ENCODE measurements around the gene NDC80. TPM values are rescaled to one million over a fixed set of nuclear protein-coding genes. Genes with fewer than 3 reads are reported as not detected.
"Not testable (repeated sequence)": the region's sequence is repeated elsewhere in the genome, so short reads cannot be mapped to it uniquely, and the experiment has no call there.

Gene NDC80
- total RNA-seq (2014; rRNA removed; shearing (Covaris generic); ENCODE audit: low replicate concordance) = 43.0 and 67.2 TPM in 2 replicates

DNA sequence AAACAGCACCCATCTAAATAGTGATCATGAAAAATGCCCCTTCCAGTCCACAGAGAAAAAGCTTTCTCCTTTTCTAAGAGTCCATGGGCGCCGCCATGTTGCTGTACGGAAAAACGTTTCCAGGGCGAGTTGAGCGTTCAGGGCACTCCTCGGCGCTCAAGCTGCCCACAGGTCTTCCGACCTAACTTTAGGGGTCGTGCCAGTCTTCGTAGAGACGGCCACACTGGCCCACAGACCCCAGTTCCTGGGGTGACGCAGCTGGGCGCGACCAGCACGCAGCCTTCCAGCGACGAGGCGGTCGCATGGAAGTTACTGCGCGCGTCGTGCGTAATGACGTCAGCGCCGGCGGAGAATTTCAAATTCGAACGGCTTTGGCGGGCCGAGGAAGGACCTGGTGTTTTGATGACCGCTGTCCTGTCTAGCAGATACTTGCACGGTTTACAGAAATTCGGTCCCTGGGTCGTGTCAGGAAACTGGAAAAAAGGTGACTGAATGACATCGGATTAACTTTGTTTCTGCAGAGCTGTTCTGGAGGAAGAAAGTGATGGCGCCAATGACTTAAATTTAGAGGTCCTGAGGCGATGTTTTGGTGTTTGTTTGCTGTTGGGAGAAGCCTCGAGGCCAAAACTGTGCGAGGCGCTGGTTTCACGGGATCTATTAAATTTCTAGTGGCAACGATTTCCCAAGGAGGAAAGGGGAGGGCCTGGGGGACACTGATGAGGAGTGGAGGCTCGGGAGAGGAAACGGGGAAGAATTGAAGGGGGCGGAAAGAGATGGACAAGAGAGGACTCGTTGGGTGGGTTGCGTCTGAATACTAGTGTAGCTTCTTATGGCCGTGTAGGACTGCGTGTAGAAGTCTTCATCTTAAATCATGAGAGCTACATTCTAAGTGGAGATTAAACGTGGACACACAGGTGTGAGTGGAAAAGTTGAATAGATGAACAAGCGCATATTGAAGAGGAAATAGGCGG is at the start of gene NDC80, which contains the start of gene METTL4:
Gene NDC80, plus strand, starts transcription at position 358 of the 971 bp plus-strand sequence. CDS start 1,429 bp downstream, outside the sequence.
Gene METTL4, minus strand, starts transcription at position 306 of the 971 bp plus-strand sequence. CDS start 4,289 bp downstream, outside the sequence.
- DNase-seq = peak; percentile 86
- 0 out of 2 replicates have a peak, but pooled peaks cover 2% of the 10 kb centered on the region for H3K9me3 ChIP-seq
- H3K4me3 ChIP-seq = peak within 1 kb of the TSS; percentile 86
- H3K36me3 ChIP-seq = peaks cover 33% of the 10 kb centered on the region
- H3K27me3 ChIP-seq = no peaks in the 10 kb centered on the region

DNA sequence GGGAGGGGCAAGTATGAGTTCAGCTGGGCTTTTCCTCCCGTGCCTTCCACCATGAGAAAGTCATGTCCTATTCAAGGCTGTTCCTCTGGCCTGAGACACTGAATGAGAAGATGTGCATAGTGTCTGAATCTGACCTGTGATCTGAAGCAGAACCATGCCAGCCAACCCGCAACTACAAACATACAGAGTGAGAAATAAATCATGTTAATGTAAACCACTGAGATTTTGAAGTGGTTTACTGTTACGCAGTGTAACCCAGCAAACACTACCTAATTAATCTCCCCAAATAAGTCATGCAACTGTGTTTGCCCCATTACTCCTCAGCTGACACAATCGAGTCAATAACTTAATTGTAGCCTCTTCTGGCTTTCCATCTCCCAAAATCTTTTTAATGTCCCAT is 49.2 kb upstream of the NDC80 start:
- no peaks in the 10 kb centered on the region for H3K9me3 ChIP-seq
- no peak overlapping the region for H3K4me3 ChIP-seq
- no peak for DNase-seq
- H3K36me3 ChIP-seq = no peaks in the 10 kb centered on the region
- no peaks in the 10 kb centered on the region for H3K27me3 ChIP-seq

DNA sequence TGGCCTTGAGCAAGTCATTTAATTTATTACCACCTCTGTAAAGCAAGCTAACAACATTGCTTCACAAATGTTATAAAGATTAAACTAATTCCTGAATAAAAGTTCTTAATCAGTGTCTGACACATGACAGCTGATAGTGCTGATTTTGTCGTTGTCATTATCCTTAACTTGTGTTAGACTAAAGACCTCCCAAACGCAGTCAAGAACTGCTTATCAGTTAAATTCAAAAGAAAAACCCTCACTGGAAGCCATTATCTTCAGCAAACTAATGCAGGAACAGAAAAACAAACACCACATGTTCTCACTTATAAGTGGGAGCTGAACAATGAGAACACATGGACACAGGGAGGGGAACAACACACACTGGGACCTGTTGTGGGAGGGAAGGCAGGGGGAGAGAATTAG is 46.6 kb upstream of the NDC80 start:
- not testable (repeated sequence) for H3K4me3 ChIP-seq, H3K9me3 ChIP-seq, H3K36me3 ChIP-seq, DNase-seq, H3K27me3 ChIP-seq

DNA sequence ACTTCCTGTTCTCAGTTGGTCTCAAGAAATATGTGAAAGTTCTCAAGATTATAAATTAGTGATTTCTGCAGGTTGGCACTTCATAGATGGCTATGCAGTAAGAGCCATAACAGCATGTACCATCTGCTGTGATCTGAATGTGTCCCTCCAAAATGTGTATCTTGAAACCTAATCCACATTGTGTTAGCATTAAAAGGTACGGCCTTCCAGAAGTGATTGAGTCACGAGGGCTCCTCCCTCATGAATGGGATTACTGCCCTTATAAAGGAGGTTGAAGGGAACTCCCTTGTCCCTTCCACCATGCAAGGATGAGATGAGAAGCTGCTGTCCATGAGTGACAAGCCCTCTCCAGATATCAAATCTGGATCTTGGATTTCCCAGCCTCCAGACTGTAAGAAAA is 45.0 kb upstream of the NDC80 start:
- no peaks in the 10 kb centered on the region for H3K36me3 ChIP-seq
- H3K9me3 ChIP-seq = no peaks in the 10 kb centered on the region
- no peaks in the 10 kb centered on the region for H3K27me3 ChIP-seq
- no peak for DNase-seq
- H3K4me3 ChIP-seq = no peak overlapping the region

DNA sequence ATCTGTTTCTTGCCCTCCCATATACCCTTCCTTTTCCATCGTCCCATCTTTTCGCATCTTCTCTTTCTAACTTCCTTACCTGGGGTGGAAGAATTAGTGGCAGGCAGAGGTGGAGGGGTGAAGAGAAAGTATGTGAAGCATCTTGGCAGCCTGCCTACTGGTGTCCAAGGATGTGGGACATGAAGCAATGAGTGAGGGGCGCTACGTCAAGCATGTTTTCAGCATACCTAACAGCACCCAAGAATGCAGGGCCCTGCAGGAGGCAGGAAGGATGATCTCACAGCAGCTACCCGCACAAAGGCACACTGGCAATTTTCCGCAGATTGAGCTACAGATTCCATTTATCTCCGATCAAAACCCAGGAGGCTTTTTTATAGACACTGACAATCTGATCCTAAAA is 42.2 kb upstream of the NDC80 start:
- no peak for DNase-seq
- Histone ChIP-seq H3K36me3 (no peaks in the 10 kb centered on the region), H3K9me3 (no peaks in the 10 kb centered on the region), H3K4me3 (no peak overlapping the region), H3K27me3 (no peaks in the 10 kb centered on the region)

DNA sequence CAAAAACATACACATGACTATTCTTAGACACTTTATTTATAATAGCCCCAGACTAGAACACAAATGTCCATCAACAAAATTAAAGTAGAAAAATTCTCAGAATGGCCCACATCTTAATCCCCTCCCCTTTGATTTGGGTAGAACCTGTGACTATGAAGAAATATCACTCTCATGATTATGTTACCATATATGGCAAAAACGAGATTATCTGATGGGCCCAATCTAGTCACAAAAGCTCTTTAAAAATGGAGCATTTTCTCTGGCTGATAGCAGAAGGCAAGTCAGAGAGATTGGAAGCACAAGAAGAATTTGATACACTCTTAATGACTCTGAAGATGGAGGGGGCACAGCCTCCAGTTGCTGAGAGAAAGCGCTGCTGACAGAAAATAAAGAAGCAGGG is 39.6 kb upstream of the NDC80 start:
- no peak for DNase-seq
- Histone ChIP-seq H3K4me3 (no peak overlapping the region), H3K27me3 (no peaks in the 10 kb centered on the region), H3K36me3 (no peaks in the 10 kb centered on the region), H3K9me3 (no peaks in the 10 kb centered on the region)

DNA sequence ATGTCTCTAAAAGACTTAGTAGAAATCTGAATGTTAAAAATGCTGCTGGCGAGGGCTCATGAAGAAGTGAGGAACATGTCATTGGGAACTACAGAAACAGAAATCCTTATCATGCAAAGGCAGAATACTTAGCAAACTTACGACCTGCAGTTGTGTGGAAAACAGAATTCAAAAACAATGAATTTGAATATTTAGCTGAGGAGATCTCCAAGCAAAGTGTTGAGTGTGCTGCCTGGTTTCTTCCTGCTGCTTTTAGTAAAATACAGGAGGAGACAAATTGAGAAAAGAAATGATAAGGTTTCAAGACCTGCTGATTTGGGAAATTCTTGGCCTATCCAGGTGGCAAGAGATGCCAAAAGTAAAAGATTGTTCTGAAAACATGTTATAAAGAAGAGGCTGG is 38.6 kb upstream of the NDC80 start:
- H3K4me3 ChIP-seq = no peak overlapping the region
- H3K9me3 ChIP-seq = no peaks in the 10 kb centered on the region
- DNase-seq = no peak
- no peaks in the 10 kb centered on the region for H3K36me3 ChIP-seq
- H3K27me3 ChIP-seq = no peaks in the 10 kb centered on the region

DNA sequence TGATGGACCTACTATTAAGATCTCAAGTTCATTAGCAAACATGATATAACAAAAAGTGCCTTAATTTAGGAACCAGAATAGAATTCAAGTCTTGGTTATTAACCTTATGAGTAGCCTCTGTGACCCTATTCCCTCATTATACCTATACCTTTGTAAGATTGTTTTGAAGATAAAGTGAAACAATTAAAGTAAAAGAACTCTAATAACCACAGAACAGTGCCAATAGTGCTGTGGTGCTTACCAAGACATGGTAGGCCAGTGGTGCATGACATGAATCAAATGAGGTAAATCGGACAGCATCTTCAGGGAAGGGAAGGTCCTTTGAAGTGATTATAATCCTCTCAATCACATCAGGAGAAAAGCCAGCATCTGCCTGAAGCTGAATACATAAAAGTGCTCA is 36.5 kb upstream of the NDC80 start:
- no peak for DNase-seq
- peaks cover 3% of the 10 kb centered on the region; the same call in 1 of the 2 replicates for H3K36me3 ChIP-seq
- no peak overlapping the region for H3K4me3 ChIP-seq
- no peaks in the 10 kb centered on the region for H3K9me3 ChIP-seq
- no peaks in the 10 kb centered on the region for H3K27me3 ChIP-seq

DNA sequence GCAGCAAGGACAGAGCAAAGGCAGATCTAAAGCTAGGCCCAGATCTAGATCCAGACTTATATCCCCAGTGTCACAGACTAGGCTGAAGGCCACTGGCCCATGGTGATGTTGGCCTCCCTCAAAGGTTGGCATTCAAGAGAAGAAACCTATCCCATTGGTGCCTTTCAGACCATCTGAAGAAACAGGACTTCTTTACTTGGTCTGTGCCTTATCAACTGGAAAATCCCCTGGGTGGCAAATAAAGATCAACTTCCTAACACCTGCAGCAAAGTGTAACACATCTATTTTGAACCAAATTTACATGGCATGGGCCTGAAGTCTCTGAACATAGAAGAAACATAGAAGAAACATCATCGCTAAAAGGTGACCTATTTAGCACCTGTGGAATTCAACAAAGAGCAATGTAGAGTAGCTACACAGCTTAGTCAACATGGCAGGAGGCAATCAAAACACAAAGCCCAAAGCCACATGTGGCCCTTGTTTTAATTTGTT is 35.9 kb upstream of the NDC80 start:
- H3K4me3 ChIP-seq = no peak overlapping the region
- DNase-seq = no peak
- peaks cover 3% of the 10 kb centered on the region; the same call in 1 of the 2 replicates for H3K36me3 ChIP-seq
- H3K27me3 ChIP-seq = no peaks in the 10 kb centered on the region
- H3K9me3 ChIP-seq = no peaks in the 10 kb centered on the region

DNA sequence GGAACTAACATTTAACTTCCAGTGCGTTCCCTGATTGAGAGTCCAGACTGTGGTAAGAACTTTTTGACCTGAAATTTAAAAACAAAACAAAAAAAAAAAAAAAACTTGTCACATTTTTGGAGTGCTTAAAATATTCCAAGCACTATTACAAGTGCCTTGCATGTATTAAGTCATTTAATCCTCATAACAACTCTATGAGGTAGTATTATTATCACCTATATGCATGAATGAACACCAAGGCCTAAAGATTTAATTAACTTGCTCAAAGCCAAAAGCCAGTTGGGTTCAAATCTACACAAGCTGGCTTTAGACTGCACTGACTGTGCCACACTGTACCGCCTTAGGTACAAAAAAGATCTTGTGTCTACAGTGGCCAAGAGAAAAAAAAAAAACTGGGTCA is 35.3 kb upstream of the NDC80 start:
- Histone ChIP-seq H3K36me3 (peaks cover 3% of the 10 kb centered on the region; the same call in 1 of the 2 replicates), H3K4me3 (no peak overlapping the region), H3K9me3 (no peaks in the 10 kb centered on the region), H3K27me3 (no peaks in the 10 kb centered on the region)
- DNase-seq = no peak

DNA sequence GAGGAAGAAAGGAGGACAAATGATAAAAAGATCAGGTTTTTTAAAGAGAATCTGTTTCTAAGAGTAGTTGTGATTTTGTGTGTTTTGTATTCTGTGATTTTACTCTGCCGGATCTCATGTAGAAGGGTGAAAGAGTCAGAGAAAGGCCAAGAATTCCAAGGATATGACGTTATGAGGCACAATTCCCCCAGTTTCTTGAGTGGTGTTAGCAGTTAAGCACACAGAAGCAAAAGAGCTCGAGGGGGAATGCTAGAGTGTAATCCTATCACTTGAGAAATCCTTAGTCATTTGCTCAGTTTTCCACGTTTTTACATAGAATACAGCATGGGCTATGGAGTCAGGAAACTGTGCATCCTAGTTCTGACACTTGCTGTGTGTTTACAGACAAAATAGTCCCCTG is 34.9 kb upstream of the NDC80 start:
- peaks cover 3% of the 10 kb centered on the region; the same call in 1 of the 2 replicates for H3K36me3 ChIP-seq
- H3K9me3 ChIP-seq = no peaks in the 10 kb centered on the region
- DNase-seq = no peak
- no peaks in the 10 kb centered on the region for H3K27me3 ChIP-seq
- H3K4me3 ChIP-seq = no peak overlapping the region

DNA sequence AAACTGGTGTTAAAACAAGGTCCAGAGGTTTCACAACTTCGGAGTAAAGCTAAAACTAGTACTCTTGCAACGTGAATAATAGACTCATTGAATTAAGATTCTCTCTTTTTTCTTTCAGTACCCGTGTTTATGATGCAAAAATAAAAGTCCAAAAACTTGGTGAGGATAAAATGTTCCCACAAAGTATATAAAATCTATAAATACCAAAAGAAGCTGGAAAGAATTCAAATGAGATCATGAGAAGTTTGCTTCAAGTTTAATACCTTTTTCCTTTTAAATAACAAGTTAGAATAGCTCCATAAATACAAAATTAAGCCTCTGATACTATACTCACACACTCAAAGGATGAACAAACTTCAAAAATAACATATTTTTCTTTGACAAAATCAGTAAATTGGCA is 34.1 kb upstream of the NDC80 start:
- peaks cover 3% of the 10 kb centered on the region; the same call in 1 of the 2 replicates for H3K36me3 ChIP-seq
- DNase-seq = no peak
- no peaks in the 10 kb centered on the region for H3K27me3 ChIP-seq
- no peak overlapping the region for H3K4me3 ChIP-seq
- H3K9me3 ChIP-seq = no peaks in the 10 kb centered on the region

DNA sequence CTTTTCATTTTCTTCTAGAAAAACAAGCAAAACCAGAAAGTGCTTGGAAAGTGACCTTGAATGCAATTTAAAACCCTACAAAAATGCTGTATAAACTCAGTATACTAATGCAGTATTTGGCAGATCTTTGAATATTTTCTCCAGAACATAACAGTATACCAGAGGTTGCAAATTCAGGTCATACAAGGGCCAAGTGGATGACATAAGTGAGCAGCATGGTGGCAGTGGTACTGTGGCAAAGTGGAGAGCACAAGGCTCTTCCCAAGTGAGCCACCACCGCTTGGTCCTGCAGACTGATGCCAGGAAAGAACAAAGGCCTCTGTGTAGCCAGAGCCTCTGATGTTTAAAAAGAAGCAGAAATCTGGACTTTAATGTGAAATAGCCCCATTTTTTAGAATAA is 33.1 kb upstream of the NDC80 start:
- H3K4me3 ChIP-seq = no peak overlapping the region
- no peaks in the 10 kb centered on the region for H3K27me3 ChIP-seq
- no peaks in the 10 kb centered on the region for H3K9me3 ChIP-seq
- peaks cover 3% of the 10 kb centered on the region; the same call in 1 of the 2 replicates for H3K36me3 ChIP-seq
- no peak for DNase-seq

DNA sequence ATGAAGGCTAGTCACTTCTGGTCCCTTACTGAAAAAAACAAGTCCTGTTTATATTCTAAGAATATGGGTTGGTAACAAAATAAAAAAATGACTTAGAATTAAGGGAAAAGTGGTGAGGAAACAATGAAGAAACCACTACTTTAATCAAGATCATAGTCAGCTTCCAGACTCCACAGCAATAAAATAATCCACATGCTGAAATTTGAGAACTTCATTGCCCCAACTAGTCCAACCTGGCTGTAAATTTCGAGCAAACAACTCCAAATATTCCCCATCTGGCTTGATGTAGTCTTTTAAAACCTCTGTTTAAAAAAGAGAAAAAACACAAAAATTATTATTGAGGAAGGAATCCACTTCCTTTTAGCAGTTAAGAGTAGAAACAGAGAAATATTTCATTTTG is 32.5 kb upstream of the NDC80 start:
- peaks cover 3% of the 10 kb centered on the region; the same call in 1 of the 2 replicates for H3K36me3 ChIP-seq
- no peaks in the 10 kb centered on the region for H3K9me3 ChIP-seq
- no peak overlapping the region for H3K4me3 ChIP-seq
- no peak for DNase-seq
- H3K27me3 ChIP-seq = no peaks in the 10 kb centered on the region

DNA sequence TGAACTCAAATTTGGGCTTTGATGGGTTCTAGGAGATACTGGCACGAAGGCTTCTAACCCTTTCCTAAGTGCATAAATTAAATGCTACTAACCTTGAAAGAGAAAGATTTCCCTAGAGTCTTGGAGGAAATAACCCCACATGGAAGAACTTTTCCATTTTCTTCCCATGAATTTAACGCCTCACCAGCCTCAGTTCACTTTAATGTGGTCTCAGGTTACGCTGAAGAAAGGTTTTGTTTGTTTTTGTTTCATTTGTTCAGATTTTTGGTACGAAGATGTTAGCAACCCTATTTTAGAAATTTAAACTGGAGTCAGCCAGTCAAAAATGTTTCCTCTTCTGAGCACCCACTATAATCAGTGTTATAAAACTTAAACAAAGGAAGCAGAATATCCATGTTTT is 30.8 kb upstream of the NDC80 start:
- no peak for DNase-seq
- Histone ChIP-seq H3K4me3 (no peak overlapping the region), H3K9me3 (no peaks in the 10 kb centered on the region), H3K36me3 (peaks cover 3% of the 10 kb centered on the region; the same call in 1 of the 2 replicates), H3K27me3 (no peaks in the 10 kb centered on the region)

DNA sequence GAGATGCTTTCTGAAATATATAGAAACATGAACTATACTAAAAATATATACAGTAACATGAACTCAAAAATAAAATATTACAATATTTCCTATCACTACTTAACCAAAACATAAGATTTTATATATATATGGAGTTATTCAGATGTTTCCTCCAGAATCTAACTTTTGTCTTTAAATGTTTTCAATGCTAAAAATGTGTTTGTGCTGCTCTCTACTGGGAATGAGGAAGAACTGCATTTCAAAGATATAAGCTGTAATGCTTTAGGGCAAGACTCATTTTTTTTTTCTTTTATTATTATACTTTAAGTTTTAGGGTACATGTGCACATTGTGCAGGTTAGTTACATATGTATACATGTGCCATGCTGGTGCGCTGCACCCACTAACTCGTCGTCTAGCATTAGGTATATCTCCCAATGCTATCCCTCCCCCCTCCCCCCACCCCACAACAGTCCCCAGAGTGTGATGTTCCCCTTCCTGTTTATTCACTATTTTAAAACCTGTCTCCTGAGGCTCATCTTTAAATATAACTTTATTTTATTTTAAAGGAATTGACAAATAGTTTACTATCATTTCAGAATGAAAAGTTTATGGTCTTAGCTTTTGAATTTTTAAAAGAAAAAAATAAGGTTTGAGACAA is 29.3 kb upstream of the NDC80 start:
- not testable (repeated sequence) for H3K27me3 ChIP-seq, H3K4me3 ChIP-seq, DNase-seq, H3K9me3 ChIP-seq, H3K36me3 ChIP-seq

DNA sequence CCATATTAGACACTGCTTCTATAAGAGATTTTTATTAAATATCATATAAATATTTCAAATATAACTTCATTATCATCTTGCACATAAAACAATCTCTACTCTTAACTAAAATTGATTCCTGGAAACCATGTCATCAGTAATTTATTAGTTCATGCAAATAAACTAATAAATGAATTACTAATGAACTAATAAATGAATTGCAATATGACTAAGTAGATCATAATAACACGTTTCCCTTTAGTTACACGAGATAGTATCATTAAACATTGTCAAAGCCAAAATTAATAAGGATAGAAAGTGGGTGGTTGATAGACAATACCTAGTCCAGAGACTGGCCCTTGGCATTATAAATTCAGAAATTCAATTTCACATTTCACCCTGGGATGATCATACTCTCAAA is 26.2 kb upstream of the NDC80 start:
- no peaks in the 10 kb centered on the region for H3K27me3 ChIP-seq
- peaks cover 3% of the 10 kb centered on the region for H3K36me3 ChIP-seq
- DNase-seq = no peak
- no peaks in the 10 kb centered on the region for H3K9me3 ChIP-seq
- H3K4me3 ChIP-seq = no peak overlapping the region

All from MG63 (cell line).